RKO (cell line): Measurements from ENCODE around the gene ZNF407.
A peak's percentile ranks its signal among the peaks of the same experiment; 100 is the strongest.

Experiments
- DNase-seq: peaks from one replicate; pipeline ENCODE4 v3.0.0-alpha.2; 2016; ENCODE audit warnings: low spot score

Gene ZNF407

GRCh38 chr18:74791501-74792194, 194.0 kb downstream of the ZNF407 start:
- DNase-seq: no peak

- DNase-seq: no peak
Measured at GRCh38 chr18:74793746-74794145, 196.1 kb downstream of the ZNF407 start.

GRCh38 chr18:74795751-74796150, 198.1 kb downstream of the ZNF407 start:
- no peak for DNase-seq

- DNase-seq: no peak
Measured at GRCh38 chr18:74796211-74796610, 198.5 kb downstream of the ZNF407 start.

- DNase-seq: peak; percentile 11
Measured at GRCh38 chr18:74796841-74797576, 199.3 kb downstream of the ZNF407 start.

GRCh38 chr18:74797577-74798151, 200.0 kb downstream of the ZNF407 start:
- DNase-seq: no peak

GRCh38 chr18:74799542-74799941, 201.9 kb downstream of the ZNF407 start:
- no peak for DNase-seq

GRCh38 chr18:74800098-74800497, 202.4 kb downstream of the ZNF407 start:
- DNase-seq: no peak

- DNase-seq: no peak
Measured at GRCh38 chr18:74803117-74803516, 205.4 kb downstream of the ZNF407 start.

- DNase-seq: no peak
Measured at GRCh38 chr18:74803769-74804168, 206.1 kb downstream of the ZNF407 start.

- DNase-seq: no peak
Measured at GRCh38 chr18:74804677-74805076, 207.0 kb downstream of the ZNF407 start.

- no peak for DNase-seq
Measured at GRCh38 chr18:74806073-74806472, 208.4 kb downstream of the ZNF407 start.

GRCh38 chr18:74806700-74807416, 209.2 kb downstream of the ZNF407 start:
- DNase-seq: peak; percentile 94

GRCh38 chr18:74817576-74817975, 219.9 kb downstream of the ZNF407 start:
- DNase-seq: no peak

- no peak for DNase-seq
Measured at GRCh38 chr18:74818516-74819175, 221.0 kb downstream of the ZNF407 start.

GRCh38 chr18:74819433-74820059, 221.9 kb downstream of the ZNF407 start:
- peak; percentile 48 for DNase-seq

GRCh38 chr18:74820160-74820780, 222.6 kb downstream of the ZNF407 start:
- DNase-seq: no peak

- DNase-seq: no peak
Measured at GRCh38 chr18:74825460-74825859, 227.8 kb downstream of the ZNF407 start.

- DNase-seq: no peak
Measured at GRCh38 chr18:74826572-74826971, 228.9 kb downstream of the ZNF407 start.

GRCh38 chr18:74828200-74828599, 230.5 kb downstream of the ZNF407 start:
- no peak for DNase-seq
